H1 (cell line): ENCODE measurements around the gene MAPK1. TPM values are rescaled to one million over a fixed set of nuclear protein-coding genes. Genes with fewer than 3 reads are reported as not detected.

Experiments
- CTCF ChIA-PET: fragments of 300-600 bp; sonication (Branson Sonifier 250); formaldehyde crosslinking; loops from one replicate; lab custom pipeline; 2021; ENCODE audit not compliant: partially characterized antibody; lab: Charles Lee
- POLR2A ChIA-PET: fragments of 300-600 bp; sonication (Branson Sonifier 250); formaldehyde crosslinking; loops from one replicate; lab custom pipeline; 2021; ENCODE audit warnings: inconsistent platforms; ENCODE audit not compliant: partially characterized antibody; lab: Charles Lee
- DNase-seq, 2 experiments: peaks; one replicate each; pipeline versions ENCODE4 v3.0.0 to v3.0.0-alpha.2; 2010 to 2022; ENCODE audit warnings: low spot score in 2 of 2, low read depth in 1 of 2, mixed read lengths in 1 of 2
- FAIRE-seq: peaks from 2 replicates; lab custom pipeline; 2011; peaks lifted over from hg19 to GRCh38; lab: Jason Lieb, UNC
- H2AFZ ChIP-seq: 2 replicates; pipeline ENCODE4 v1.8.1; 2012; ENCODE audit warnings: low read length, inconsistent platforms
- H2AK5ac ChIP-seq: 2 replicates; pipeline ENCODE4 v1.6.1; 2013; ENCODE audit warnings: low read depth, low read length
- H2BK120ac ChIP-seq: replicated peaks from 2 replicates; pipeline ENCODE3; 2013; ENCODE audit warnings: low read depth, low read length, inconsistent platforms
- H2BK12ac ChIP-seq: 2 replicates; pipeline ENCODE4 v1.6.1; 2013; ENCODE audit warnings: low read depth, low read length
- H2BK15ac ChIP-seq: 2 replicates; pipeline ENCODE4 v1.6.1; 2013; ENCODE audit warnings: low read length
- H2BK20ac ChIP-seq: 2 replicates; pipeline ENCODE4 v1.6.1; 2013; ENCODE audit warnings: low read length
- H2BK5ac ChIP-seq: 2 replicates; pipeline ENCODE4 v1.6.1; 2013; ENCODE audit warnings: low read depth, low read length
- H3K14ac ChIP-seq: 2 replicates; pipeline ENCODE4 v1.6.1; 2013; ENCODE audit warnings: inconsistent platforms; ENCODE audit not compliant: insufficient read length
- H3K18ac ChIP-seq: 2 replicates; pipeline ENCODE4 v1.6.1; 2013; ENCODE audit warnings: low read length; ENCODE audit errors: extremely low read depth
- H3K23ac ChIP-seq: 2 replicates; pipeline ENCODE4 v1.6.1; 2013; ENCODE audit warnings: inconsistent platforms; ENCODE audit not compliant: insufficient read length
- H3K23me2 ChIP-seq: 2 replicates; pipeline ENCODE4 v1.6.1; 2013; ENCODE audit warnings: low read depth, low read length
- H3K27ac ChIP-seq: 2 replicates; pipeline ENCODE4 v1.6.1; 2011; ENCODE audit warnings: low read depth, low read length, inconsistent platforms
- H3K27me3 ChIP-seq, 4 experiments: replicated peaks in 1 of 4; 1 replicate in 1 of 4; 2 replicates in 3 of 4; pipeline versions ENCODE4 v1.6.1 to v1.8.1; 2011 to 2013; ENCODE audit warnings: low read length in 3 of 4, mild to moderate bottlenecking in 3 of 4, inconsistent platforms in 2 of 4, mixed read lengths in 2 of 4, moderate library complexity in 1 of 4; ENCODE audit not compliant: control insufficient read depth in 3 of 4, insufficient read depth in 3 of 4; ENCODE audit errors: extremely low read depth in 1 of 4
- H3K36me3 ChIP-seq, 4 experiments: 2 replicates each; pipeline versions ENCODE4 v1.6.1 to v1.8.1; 2011 to 2013; ENCODE audit warnings: mild to moderate bottlenecking in 4 of 4, low read length in 3 of 4, moderate library complexity in 2 of 4, control low read depth in 1 of 4, inconsistent platforms in 1 of 4; ENCODE audit not compliant: insufficient read depth in 4 of 4, control insufficient read depth in 2 of 4
- H3K4ac ChIP-seq: replicated peaks from 2 replicates; pipeline ENCODE3; 2013; ENCODE audit warnings: low read length, low read depth, mixed read lengths, inconsistent platforms; ENCODE audit not compliant: insufficient read length
- H3K4me1 ChIP-seq, 4 experiments: replicated peaks in 1 of 4; 1 replicate in 1 of 4; 2 replicates in 3 of 4; pipeline versions ENCODE4 v1.6.1 to v1.8.1; 2011 to 2013; ENCODE audit warnings: low read length in 3 of 4, inconsistent platforms in 2 of 4, mixed read lengths in 1 of 4; ENCODE audit not compliant: insufficient read depth in 4 of 4, control insufficient read depth in 3 of 4
- H3K4me2 ChIP-seq, 2 experiments: 2 replicates each; pipeline versions ENCODE4 v1.6.1 to v1.8.1; 2011 to 2013; ENCODE audit warnings: low read depth in 2 of 2, low read length in 2 of 2, control low read depth in 1 of 2, inconsistent platforms in 1 of 2, mild to moderate bottlenecking in 1 of 2; ENCODE audit not compliant: insufficient read depth in 1 of 2
- H3K4me3 ChIP-seq, 4 experiments: fragments of 200-600, 300-600 bp in 1 of 4; sonication (generic), shearing (Covaris generic), sonication (Bioruptor Twin) in 1 of 4; 2 replicates each; pipeline versions ENCODE4 v1.5.1 to v1.8.1; 2011 to 2016; ENCODE audit warnings: low read length in 4 of 4, low read depth in 3 of 4, control low read depth in 2 of 4, inconsistent platforms in 2 of 4, mild to moderate bottlenecking in 2 of 4, mixed read lengths in 1 of 4, moderate library complexity in 1 of 4; ENCODE audit not compliant: insufficient read depth in 2 of 4; ENCODE audit errors: extremely low read depth in 1 of 4
- H3K56ac ChIP-seq: replicated peaks from 2 replicates; pipeline ENCODE3; 2013; ENCODE audit warnings: low read depth, mild to moderate bottlenecking, mixed read lengths, low read length, inconsistent platforms; ENCODE audit not compliant: insufficient read length
- H3K79me1 ChIP-seq: 2 replicates; pipeline ENCODE4 v1.6.1; 2013; ENCODE audit warnings: low read depth, low read length, control low read depth
- H3K79me2 ChIP-seq, 2 experiments: 2 replicates each; pipeline versions ENCODE4 v1.6.1 to v1.8.1; 2012 to 2013; ENCODE audit warnings: low read length in 2 of 2, mild to moderate bottlenecking in 2 of 2, inconsistent platforms in 1 of 2; ENCODE audit not compliant: insufficient read depth in 2 of 2, control insufficient read depth in 1 of 2
- H3K9ac ChIP-seq, 4 experiments: replicated peaks in 1 of 4; 1 replicate in 1 of 4; 2 replicates in 3 of 4; pipeline versions ENCODE4 v1.6.1 to v1.8.1; 2011 to 2013; ENCODE audit warnings: low read depth in 3 of 4, low read length in 3 of 4, control low read depth in 2 of 4, mild to moderate bottlenecking in 2 of 4, moderate library complexity in 2 of 4, inconsistent platforms in 1 of 4; ENCODE audit errors: extremely low read depth in 1 of 4
- H3K9me3 ChIP-seq, 2 experiments: 2 replicates each; pipeline versions ENCODE4 v1.6.1 to v1.8.1; 2012 to 2013; ENCODE audit warnings: mild to moderate bottlenecking in 2 of 2, moderate library complexity in 2 of 2, control low read depth in 1 of 2, inconsistent platforms in 1 of 2, low read depth in 1 of 2, low read length in 1 of 2, mixed read lengths in 1 of 2; ENCODE audit not compliant: insufficient read depth in 2 of 2
- H4K20me1 ChIP-seq, 2 experiments: replicated peaks in 1 of 2; 2 replicates each; pipeline versions ENCODE3 to v1.8.1; 2011 to 2013; ENCODE audit warnings: inconsistent platforms in 2 of 2, low read length in 2 of 2, mild to moderate bottlenecking in 1 of 2; ENCODE audit not compliant: insufficient read depth in 2 of 2, control insufficient read depth in 1 of 2
- H4K5ac ChIP-seq: 2 replicates; pipeline ENCODE4 v1.6.1; 2013; ENCODE audit warnings: low read length, low read depth, mixed read lengths, inconsistent platforms; ENCODE audit not compliant: insufficient read length
- H4K8ac ChIP-seq: 2 replicates; pipeline ENCODE4 v1.8.0; 2013; ENCODE audit warnings: mild to moderate bottlenecking, moderate library complexity, low read length, inconsistent platforms; ENCODE audit not compliant: insufficient read depth; ENCODE audit errors: extremely low read depth
- H4K91ac ChIP-seq: replicated peaks from 2 replicates; pipeline ENCODE3; 2013; ENCODE audit warnings: low read length, mixed read lengths, inconsistent platforms; ENCODE audit not compliant: insufficient read length
- CHD2 ChIP-seq: IDR thresholded peaks from 2 replicates; pipeline ENCODE4 v1.6.1; 2012; ENCODE audit warnings: low read length, improper control_type of control experiment
- CREB1 ChIP-seq: IDR thresholded peaks from 2 replicates; pipeline ENCODE4 v1.6.1; 2012; ENCODE audit warnings: inconsistent platforms
- EP300 ChIP-seq, 2 experiments: IDR thresholded peaks; 1 replicate in 1 of 2; 2 replicates in 1 of 2; pipeline ENCODE4 v1.6.1; 2011 to 2012; ENCODE audit warnings: low read depth in 2 of 2, low read length in 2 of 2, mild to moderate bottlenecking in 2 of 2, borderline replicate concordance in 1 of 2, inconsistent platforms in 1 of 2, moderate library complexity in 1 of 2
- HDAC6 ChIP-seq: IDR thresholded peaks from one replicate; pipeline ENCODE4 v1.7.1; 2012; ENCODE audit warnings: low read depth, mild to moderate bottlenecking, inconsistent platforms, low read length, moderate library complexity
- KDM5A ChIP-seq: fragments of 200-600 bp; IDR thresholded peaks from 2 replicates; pipeline ENCODE4 v1.7.1; 2012; ENCODE audit warnings: mild to moderate bottlenecking, low read length, inconsistent platforms, mixed read lengths
- MAFK ChIP-seq: IDR thresholded peaks from 2 replicates; pipeline ENCODE4 v1.6.1; 2012; ENCODE audit warnings: low read depth, mild to moderate bottlenecking, improper control_type of control experiment, low read length
- WGBS, 2 experiments: shearing (Covaris generic) in 1 of 2; methylation state at CpG; one replicate each; pipeline versions ENCODE4 v1.1.6 to v1.1.7; 2013 to 2015; ENCODE audit warnings: low lambda C conversion rate in 2 of 2, mixed read lengths in 2 of 2, inconsistent platforms in 1 of 2, low coverage in 1 of 2, missing lambda C conversion rate in 1 of 2; ENCODE audit not compliant: insufficient replicate concordance in 2 of 2, insufficient coverage in 1 of 2, insufficient read length in 1 of 2; ENCODE audit errors: extremely low coverage in 1 of 2, missing lambda C conversion rate in 1 of 2; 5-methylcytosine and 5-hydroxymethylcytosine counted together
- polyA plus RNA-seq, 7 experiments: library from polyadenylated mRNA; depleted of rRNA in 3 of 7; stranded (reverse) in 5 of 7; unstranded in 2 of 7; fragments of >200 nt in 5 of 7; fragments of 200-250 nt in 2 of 7; gene quantifications; 1 replicate in 5 of 7; 2 replicates in 1 of 7; 4 replicates in 1 of 7; pipeline versions ENCODE4 v1.2.1 to v1.2.3, GENCODE V29; 2011 to 2013; ENCODE audit warnings: missing spikeins in 2 of 7, mixed read lengths in 2 of 7
- total RNA-seq: library from RNA; stranded (reverse); fragmentation: NEBNext Ultra II Directional; extraction: Animal tissue kit (Norgen Biotek cat#: 25700); gene quantifications from 2 replicates; pipeline ENCODE4 v1.2.1, GENCODE V29; 2021
- TF ChIP-seq, protein P1 (sequence below): IDR thresholded peaks from 2 replicates; pipeline ENCODE4 v1.6.1; 2011; ENCODE audit warnings: low read length, improper control_type of control experiment

The MAPK1 gene
- total and polyA plus RNA-seq, 2 of the 8 experiments (the other 6 are each of a cell fraction or from before 2014, with no cell fraction given): 28.1 to 101 TPM

DNA sequence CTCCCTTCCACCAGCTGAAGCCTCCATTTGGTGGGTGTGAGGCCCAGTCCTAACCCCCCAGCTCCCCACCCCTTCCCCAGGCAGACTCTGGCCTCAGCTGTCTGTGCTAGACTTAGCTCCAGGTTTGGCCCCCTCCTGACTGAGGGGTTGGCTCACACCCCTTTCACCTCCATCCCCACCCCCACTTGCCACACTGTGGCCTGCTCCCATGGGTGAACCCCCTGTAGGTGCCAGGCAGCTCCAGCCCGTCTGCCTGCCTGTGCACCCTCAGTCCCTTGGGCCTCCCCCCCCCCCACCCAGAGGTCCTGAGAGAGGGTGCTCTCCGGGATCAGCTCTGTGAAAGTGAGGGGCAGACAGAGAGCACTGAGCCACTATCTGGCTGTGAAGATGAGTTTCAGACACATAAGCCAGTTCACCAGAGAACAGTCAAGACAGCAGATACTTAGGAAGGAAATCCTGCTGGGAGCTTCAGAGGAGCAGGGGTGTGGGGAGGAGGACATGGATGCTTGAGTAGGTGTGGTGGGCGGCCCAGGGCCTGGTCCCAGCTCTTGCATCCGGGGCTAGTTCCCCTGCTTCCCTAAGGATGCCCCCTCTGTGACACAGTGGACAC lies 49.0 kb upstream of the MAPK1 start:
- H2BK12ac ChIP-seq: no peak overlapping the region
- no peak overlapping the region for H3K23ac ChIP-seq
- H2BK20ac ChIP-seq: no peak overlapping the region
- no peaks in the 10 kb centered on the region for H3K79me2 ChIP-seq
- H3K79me1 ChIP-seq: no peaks in the 10 kb centered on the region
- H3K4ac ChIP-seq: no peak overlapping the region
- no peak overlapping the region for H2AK5ac ChIP-seq
- no peaks in the 10 kb centered on the region for H4K20me1 ChIP-seq
- no peak overlapping the region for H2BK15ac ChIP-seq
- H4K5ac ChIP-seq: no peak overlapping the region
- H3K4me2 ChIP-seq: no peak overlapping the region
- no peak overlapping the region for H2BK5ac ChIP-seq
- WGBS, 2 experiments: 90% methylated on average over 3 of the region's 4 CpGs; no CpG with 5 or more reads in 1 of the 2 experiments
- H2AFZ ChIP-seq: no peak overlapping the region
- H3K27me3 ChIP-seq: no peaks in the 10 kb centered on the region; a peak in 1 of 7 replicates
- no peak overlapping the region for H2BK120ac ChIP-seq
- DNase-seq (no peak), FAIRE-seq (no peak)
- H3K23me2 ChIP-seq: no peaks in the 10 kb centered on the region
- H3K4me3 ChIP-seq: no peak overlapping the region
- H3K18ac ChIP-seq: no peak overlapping the region
- ChIA-PET POLR2A (interaction anchor here (1.6 to 2.2 kb wide), 3 partner anchors 9 to 22 kb away, joined by 3 to 9 read pairs (median 8); no protein-coding TSS in a partner anchor), CTCF (interaction anchor here (0.7 to 3.0 kb wide), 13 partner anchors 9 to 226 kb away, joined by 3 to 16 read pairs (median 3); no protein-coding TSS in a partner anchor)
- no peak overlapping the region for H3K56ac ChIP-seq
- H3K9me3 ChIP-seq: no peaks in the 10 kb centered on the region
- no peak overlapping the region for H3K14ac ChIP-seq
- H3K27ac ChIP-seq: no peak overlapping the region
- H4K8ac ChIP-seq: no peak overlapping the region; the same call in 1 of the 2 replicates
- no peak overlapping the region for H4K91ac ChIP-seq
- H3K4me1 ChIP-seq: peaks cover 12 to 34% (median 26%) of the 10 kb centered on the region in 4 experiments
- no peaks in the 10 kb centered on the region for H3K36me3 ChIP-seq
- no peak overlapping the region; a peak in 3 of 7 replicates for H3K9ac ChIP-seq
- TF ChIP-seq HDAC6 (no peak), CHD2 (no peak), MAFK (no peak), EP300 (IDR thresholded peaks at IDR 0.05; ENCODE audit: borderline replicate concordance in 1 of 2, low read depth in 2 of 2, low read length in 2 of 2) (no peak), CREB1 (no peak), KDM5A (no peak)
- TF ChIP-seq, protein P1, sequence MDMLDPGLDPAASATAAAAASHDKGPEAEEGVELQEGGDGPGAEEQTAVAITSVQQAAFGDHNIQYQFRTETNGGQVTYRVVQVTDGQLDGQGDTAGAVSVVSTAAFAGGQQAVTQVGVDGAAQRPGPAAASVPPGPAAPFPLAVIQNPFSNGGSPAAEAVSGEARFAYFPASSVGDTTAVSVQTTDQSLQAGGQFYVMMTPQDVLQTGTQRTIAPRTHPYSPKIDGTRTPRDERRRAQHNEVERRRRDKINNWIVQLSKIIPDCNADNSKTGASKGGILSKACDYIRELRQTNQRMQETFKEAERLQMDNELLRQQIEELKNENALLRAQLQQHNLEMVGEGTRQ: no peak
